ENCODE measurements around the gene VPS16.

GRCh38 chr20:2865630-2866029 is 25.1 kb downstream of the VPS16 start:
- TF ChIP-seq CTCF (IDR thresholded peaks at IDR 0.05 in 8 of 11, conservative IDR thresholded peaks at IDR 0.05 in 3 of 11) (peak in 7 of 11 experiments; percentile 8 to 28 (median 20)), POLR2A (IDR thresholded peaks at IDR 0.05) (no peak)

Measured in spleen (tissue), 7 donors.